ENCODE data around the gene ZNF175. TPM values are rescaled to one million over a fixed set of nuclear protein-coding genes. Genes with fewer than 3 reads are reported as not detected.

ZNF175 gene
- total and polyA plus RNA-seq, 12 donors, result 2.1 to 14.5 (median 6.6) TPM

DNA sequence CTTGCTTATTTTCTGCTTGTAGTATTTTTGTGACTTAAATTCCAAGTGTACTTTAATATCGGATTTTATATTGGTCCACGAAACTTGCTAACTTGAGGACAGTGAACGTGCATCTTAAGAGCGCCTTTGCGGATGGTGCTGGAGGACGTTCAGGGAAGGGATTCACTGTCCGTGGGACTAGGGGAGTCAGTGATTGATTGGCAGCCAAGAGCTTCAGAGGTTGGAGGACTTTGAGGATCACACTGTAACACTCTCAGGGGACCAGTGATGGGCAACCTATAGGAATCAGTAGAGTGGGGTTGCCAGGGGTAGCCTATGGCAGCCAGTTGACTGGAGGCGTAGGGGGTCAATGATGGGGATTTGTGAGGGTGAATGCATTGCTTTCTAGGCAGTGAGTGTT, 516 bp downstream of the ZNF175 start:
- Histone ChIP-seq H3K27ac (peak overlapping the region in 3 of 5 donors; percentile 18 to 86 (median 23)), H3K4me1 (replicated peaks in 1 of 2) (peaks cover 0 to 14% of the 10 kb centered on the region in 2 donors), H3K9me3 (replicated peaks in 1 of 3) (no peaks in the 10 kb centered on the region), H3K4me3 (peak overlapping the region in 3 of 4 donors; percentile 26 to 78 (median 66)), H3K27me3 (peaks cover 4% of the 10 kb centered on the region), H3K36me3 (replicated peaks in 1 of 2) (peaks cover 0 to 18% of the 10 kb centered on the region in 2 donors)
- TF ChIP-seq, protein P1, sequence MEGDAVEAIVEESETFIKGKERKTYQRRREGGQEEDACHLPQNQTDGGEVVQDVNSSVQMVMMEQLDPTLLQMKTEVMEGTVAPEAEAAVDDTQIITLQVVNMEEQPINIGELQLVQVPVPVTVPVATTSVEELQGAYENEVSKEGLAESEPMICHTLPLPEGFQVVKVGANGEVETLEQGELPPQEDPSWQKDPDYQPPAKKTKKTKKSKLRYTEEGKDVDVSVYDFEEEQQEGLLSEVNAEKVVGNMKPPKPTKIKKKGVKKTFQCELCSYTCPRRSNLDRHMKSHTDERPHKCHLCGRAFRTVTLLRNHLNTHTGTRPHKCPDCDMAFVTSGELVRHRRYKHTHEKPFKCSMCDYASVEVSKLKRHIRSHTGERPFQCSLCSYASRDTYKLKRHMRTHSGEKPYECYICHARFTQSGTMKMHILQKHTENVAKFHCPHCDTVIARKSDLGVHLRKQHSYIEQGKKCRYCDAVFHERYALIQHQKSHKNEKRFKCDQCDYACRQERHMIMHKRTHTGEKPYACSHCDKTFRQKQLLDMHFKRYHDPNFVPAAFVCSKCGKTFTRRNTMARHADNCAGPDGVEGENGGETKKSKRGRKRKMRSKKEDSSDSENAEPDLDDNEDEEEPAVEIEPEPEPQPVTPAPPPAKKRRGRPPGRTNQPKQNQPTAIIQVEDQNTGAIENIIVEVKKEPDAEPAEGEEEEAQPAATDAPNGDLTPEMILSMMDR (IDR thresholded peaks at IDR 0.05), result no peak
- TF ChIP-seq POLR2A (IDR thresholded peaks at IDR 0.05), result no peak
- intact Hi-C loops (cut with DNase I), result no loop called here
- DNase-seq, result no peak
- WGBS, 4 donors, result 1 to 7% (median 4%) methylated on average over 8 of the region's 8 CpGs

DNA sequence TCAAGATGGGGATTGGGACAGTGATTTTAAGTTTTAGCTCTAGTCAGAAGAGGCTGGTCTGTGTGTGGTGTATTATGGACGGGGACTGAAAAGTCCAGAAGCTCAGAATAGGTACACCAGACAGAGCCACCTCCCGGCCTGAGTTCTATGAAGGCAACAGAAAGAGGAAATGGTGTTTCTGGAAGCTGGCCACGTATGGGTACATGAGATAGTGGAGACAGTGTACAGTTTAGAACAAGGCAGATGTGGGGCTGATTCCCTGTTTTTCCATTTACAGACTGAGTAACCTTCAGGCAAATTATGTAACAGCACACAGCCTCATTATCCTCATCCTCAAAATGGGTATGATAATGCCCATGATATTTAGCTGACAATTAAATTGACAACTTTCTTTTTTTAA, 1.3 kb downstream of the ZNF175 start:
- Histone ChIP-seq H3K36me3 (replicated peaks in 1 of 2) (peaks cover 0 to 20% of the 10 kb centered on the region in 2 donors), H3K27me3 (no peaks in the 10 kb centered on the region), H3K4me1 (replicated peaks in 1 of 2) (peaks cover 0 to 14% of the 10 kb centered on the region in 2 donors), H3K27ac (no peak overlapping the region), H3K4me3 (peak overlapping the region in 1 of 4 donors; percentile 78), H3K9me3 (replicated peaks in 1 of 3) (no peaks in the 10 kb centered on the region)
- no peak for DNase-seq
- TF ChIP-seq POLR2A (IDR thresholded peaks at IDR 0.05), result no peak
- TF ChIP-seq, protein P1 (IDR thresholded peaks at IDR 0.05), result no peak
- WGBS, 4 donors, result 59 to 71% (median 62%) methylated on average over 3 of the region's 3 CpGs
- intact Hi-C loops (cut with DNase I), result no loop called here

DNA sequence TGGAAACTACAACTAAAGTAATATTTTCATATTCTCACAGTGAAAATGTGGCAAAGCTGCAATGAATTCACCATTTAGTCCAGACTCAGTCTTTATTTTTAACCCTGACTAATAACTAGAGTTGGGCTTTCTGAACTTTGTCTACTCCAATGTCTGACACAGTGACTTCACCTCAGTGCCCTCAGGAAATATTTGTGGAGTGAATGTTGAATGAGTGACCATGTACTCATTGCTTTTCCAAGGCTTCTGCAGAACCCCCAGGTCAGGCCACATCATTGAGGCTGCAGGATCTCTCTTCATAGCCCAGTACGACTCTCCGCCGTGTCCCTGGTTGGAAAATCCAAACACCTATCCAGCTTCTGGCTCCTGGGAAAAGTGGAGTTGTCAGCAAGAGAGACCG, 1.8 kb downstream of the ZNF175 start:
- 75 to 96% (median 92%) methylated on average over 4 of the region's 4 CpGs for WGBS, 4 donors
- H3K4me3 ChIP-seq, result no peak overlapping the region
- intact Hi-C loops (cut with DNase I), result no loop called here
- H3K27ac ChIP-seq, result no peak overlapping the region
- no peak for DNase-seq
- H3K27me3 ChIP-seq, result no peaks in the 10 kb centered on the region
- no peaks in the 10 kb centered on the region for H3K9me3 ChIP-seq (replicated peaks in 1 of 3)
- peaks cover 0 to 14% of the 10 kb centered on the region in 2 donors for H3K4me1 ChIP-seq (replicated peaks in 1 of 2)
- H3K36me3 ChIP-seq (replicated peaks in 1 of 2), result peaks cover 0 to 20% of the 10 kb centered on the region in 2 donors
- no peak for TF ChIP-seq POLR2A (IDR thresholded peaks at IDR 0.05)
- TF ChIP-seq, protein P1 (IDR thresholded peaks at IDR 0.05), result no peak

DNA sequence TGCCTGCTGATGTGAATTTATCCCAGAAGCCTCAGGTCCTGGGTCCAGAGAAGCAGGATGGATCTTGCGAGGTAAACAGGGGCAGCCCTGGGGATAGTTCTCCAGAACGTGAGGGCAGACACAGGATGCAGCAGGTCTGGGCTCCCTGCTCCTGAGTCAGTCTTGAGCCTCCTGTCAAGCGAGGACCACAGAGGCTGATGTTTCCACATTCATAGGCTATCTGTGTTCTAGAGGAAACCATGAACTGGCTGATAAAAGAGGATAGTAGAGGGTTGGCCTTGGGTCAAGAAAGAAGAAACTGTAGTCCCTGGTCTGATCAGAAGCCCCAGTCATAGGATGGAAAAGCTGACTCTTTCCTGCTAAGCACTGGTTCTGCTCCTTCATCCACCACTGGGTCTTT, 2.2 kb downstream of the ZNF175 start:
- H3K36me3 ChIP-seq (replicated peaks in 1 of 2), result peaks cover 0 to 20% of the 10 kb centered on the region in 2 donors
- no peak overlapping the region for H3K4me3 ChIP-seq
- no peak for DNase-seq
- no peaks in the 10 kb centered on the region for H3K9me3 ChIP-seq (replicated peaks in 1 of 3)
- intact Hi-C loops (cut with DNase I), result no loop called here
- 91 to 95% (median 94%) methylated on average over 2 to 3 of the region's 3 CpGs for WGBS, 4 donors
- no peak overlapping the region for H3K27ac ChIP-seq
- peaks cover 0 to 14% of the 10 kb centered on the region in 2 donors for H3K4me1 ChIP-seq (replicated peaks in 1 of 2)
- H3K27me3 ChIP-seq, result no peaks in the 10 kb centered on the region
- TF ChIP-seq POLR2A (IDR thresholded peaks at IDR 0.05), result no peak
- TF ChIP-seq, protein P1 (IDR thresholded peaks at IDR 0.05), result no peak
